GM06990 (cell line): ENCODE data around the gene FSTL4.

Experiments used
- DNase-seq: peaks from one replicate; pipeline ENCODE4 v3.0.0-alpha.2; 2011; ENCODE audit not compliant: insufficient read length; ENCODE audit errors: extremely low read depth
- H3K27me3 ChIP-seq: replicated peaks from 2 replicates; pipeline ENCODE4 v1.6.0; 2011; ENCODE audit warnings: low read length; ENCODE audit not compliant: control insufficient read depth, insufficient read depth
- H3K36me3 ChIP-seq: 2 replicates; pipeline ENCODE4 v1.5.1; 2011; ENCODE audit warnings: low read length; ENCODE audit not compliant: control insufficient read depth, insufficient read depth
- H3K4me3 ChIP-seq: replicated peaks from 2 replicates; pipeline ENCODE4 v1.5.1; 2011; ENCODE audit warnings: low read depth, mild to moderate bottlenecking, control low read depth, low read length
- CTCF ChIP-seq: IDR thresholded peaks from 2 replicates; pipeline ENCODE4 v1.5.1; 2011; ENCODE audit warnings: low read length, control low read depth, mild to moderate bottlenecking, inconsistent platforms; ENCODE audit not compliant: insufficient read depth, poor library complexity, severe bottlenecking

The FSTL4 gene

GRCh38 chr5:133244242-133244641 lies 368.1 kb downstream of the FSTL4 start:
- DNase-seq: peak; percentile 41

GRCh38 chr5:133243196-133243595 lies 369.1 kb downstream of the FSTL4 start:
- no peak for DNase-seq
- no peak overlapping the region for H3K4me3 ChIP-seq
- no peaks in the 10 kb centered on the region for H3K27me3 ChIP-seq
- H3K36me3 ChIP-seq: no peaks in the 10 kb centered on the region
- TF ChIP-seq CTCF: no peak

More at GRCh38 chr5:133244242-133244641, 368.1 kb downstream of the FSTL4 start:
- TF ChIP-seq CTCF: peak; percentile 23
- Histone ChIP-seq H3K36me3 (no peaks in the 10 kb centered on the region), H3K4me3 (no peak overlapping the region), H3K27me3 (no peaks in the 10 kb centered on the region)

- no peaks in the 10 kb centered on the region for H3K36me3 ChIP-seq
- H3K4me3 ChIP-seq: no peak overlapping the region
- DNase-seq: peak; percentile 35
- no peaks in the 10 kb centered on the region for H3K27me3 ChIP-seq
- no peak for TF ChIP-seq CTCF
Observed at GRCh38 chr5:133242221-133242835, 370.0 kb downstream of the FSTL4 start.

GRCh38 chr5:133241179-133242092 lies 370.9 kb downstream of the FSTL4 start:
- TF ChIP-seq CTCF: no peak
- DNase-seq: no peak
- no peaks in the 10 kb centered on the region for H3K36me3 ChIP-seq
- no peak overlapping the region for H3K4me3 ChIP-seq
- no peaks in the 10 kb centered on the region for H3K27me3 ChIP-seq

GRCh38 chr5:133240425-133241091 lies 371.8 kb downstream of the FSTL4 start:
- Histone ChIP-seq H3K27me3 (no peaks in the 10 kb centered on the region), H3K36me3 (no peaks in the 10 kb centered on the region), H3K4me3 (no peak overlapping the region)
- peak; percentile 50 for DNase-seq
- TF ChIP-seq CTCF: no peak
